HuH-7.5 (cell line): Measurements from ENCODE around the gene GOLT1B.

ENCODE experiments used
- DNase-seq: peaks from one replicate; pipeline ENCODE4 v3.0.0; 2011; ENCODE audit warnings: low spot score

The GOLT1B gene

GRCh38 chr12:21566223-21566906, 64.8 kb downstream of the GOLT1B start:
- no peak for DNase-seq

- no peak for DNase-seq
Measured at GRCh38 chr12:21566907-21567394, 65.4 kb downstream of the GOLT1B start.
